ENCODE measurements around the gene AGPAT3.

AGPAT3 gene

GRCh38 chr21:43959231-43960116 lies 94.5 kb downstream of the AGPAT3 start:
- DNase-seq, result no peak

GRCh38 chr21:43961382-43961909 lies 96.4 kb downstream of the AGPAT3 start:
- DNase-seq, result no peak

GRCh38 chr21:43965911-43966585 lies 101.0 kb downstream of the AGPAT3 start:
- no peak for DNase-seq

- DNase-seq, result no peak
These were observed 102.0 kb downstream of the AGPAT3 start for GRCh38 chr21:43966946-43967512.

- no peak for DNase-seq
These were observed 103.0 kb downstream of the AGPAT3 start for GRCh38 chr21:43967981-43968380.

GRCh38 chr21:43968410-43969114 lies 103.5 kb downstream of the AGPAT3 start:
- no peak for DNase-seq

GRCh38 chr21:43969115-43969444 lies 104.1 kb downstream of the AGPAT3 start:
- DNase-seq, result no peak

GRCh38 chr21:43970551-43970950 lies 105.5 kb downstream of the AGPAT3 start:
- DNase-seq, result no peak

GRCh38 chr21:43971201-43971991 lies 106.4 kb downstream of the AGPAT3 start:
- DNase-seq, result no peak

- DNase-seq, result no peak
These were observed 106.9 kb downstream of the AGPAT3 start for GRCh38 chr21:43971992-43972255.

- no peak for DNase-seq
These were observed 108.0 kb downstream of the AGPAT3 start for GRCh38 chr21:43972850-43973633.

- DNase-seq, result no peak
These were observed 108.6 kb downstream of the AGPAT3 start for GRCh38 chr21:43973634-43973955.

GRCh38 chr21:43974791-43975468 lies 109.9 kb downstream of the AGPAT3 start:
- no peak for DNase-seq

- peak; percentile 82 to 83 for DNase-seq
These were observed 110.6 kb downstream of the AGPAT3 start for GRCh38 chr21:43975469-43976098.

GRCh38 chr21:43976661-43977060 lies 111.6 kb downstream of the AGPAT3 start:
- DNase-seq, result no peak

- DNase-seq, result no peak
These were observed 113.0 kb downstream of the AGPAT3 start for GRCh38 chr21:43978060-43978459.

GRCh38 chr21:43979654-43980053 lies 114.6 kb downstream of the AGPAT3 start:
- DNase-seq, result no peak

GRCh38 chr21:43981151-43981870 lies 116.3 kb downstream of the AGPAT3 start:
- DNase-seq, result no peak

GRCh38 chr21:43981871-43982210 lies 116.8 kb downstream of the AGPAT3 start:
- no peak for DNase-seq

GRCh38 chr21:43982489-43983078 lies 117.6 kb downstream of the AGPAT3 start:
- DNase-seq, result no peak

All from activated CD4-positive, alpha-beta T cell treated with anti-CD3 and anti-CD28 coated beads, Interleukin-2, amount 50 U/mL, for 4 hours (primary cell).